Adipose tissue (tissue), 3 donors: Measurements from ENCODE around the gene CENPP. TPM values are rescaled to one million over a fixed set of nuclear protein-coding genes. Genes with fewer than 3 reads are reported as not detected.

Source experiments
- H3K27ac ChIP-seq: one replicate; pipeline ENCODE4 v1.5.1; 2013; ENCODE audit warnings: low read depth, low read length
- WGBS, 3 donors: extraction: QIAGEN DNeasy Blood & Tissue Kit; methylation state at CpG; one replicate each; pipeline ENCODE4 v1.1.7; 2013; 5-methylcytosine and 5-hydroxymethylcytosine counted together
- polyA plus RNA-seq, 3 donors: library from polyadenylated mRNA; stranded (reverse); fragments of 200-250 nt; gene quantifications; one replicate each; pipeline ENCODE4 v1.2.3, GENCODE V29; 2013
- donor health status: healthy with polysubstance abuse.
- donor health status: Bipolar disorder and iron deficiency.
- donor health status: healthy.

Gene CENPP
- polyA plus RNA-seq, 3 donors: 1.3 to 2.2 (median 1.5) TPM

- WGBS, 3 donors: 96 to 99% (median 98%) methylated on average over 6 of the region's 6 CpGs
- no peak overlapping the region for H3K27ac ChIP-seq
Measured at GRCh38 chr9:92650296-92650695, 324.5 kb downstream of the CENPP start.

DNA sequence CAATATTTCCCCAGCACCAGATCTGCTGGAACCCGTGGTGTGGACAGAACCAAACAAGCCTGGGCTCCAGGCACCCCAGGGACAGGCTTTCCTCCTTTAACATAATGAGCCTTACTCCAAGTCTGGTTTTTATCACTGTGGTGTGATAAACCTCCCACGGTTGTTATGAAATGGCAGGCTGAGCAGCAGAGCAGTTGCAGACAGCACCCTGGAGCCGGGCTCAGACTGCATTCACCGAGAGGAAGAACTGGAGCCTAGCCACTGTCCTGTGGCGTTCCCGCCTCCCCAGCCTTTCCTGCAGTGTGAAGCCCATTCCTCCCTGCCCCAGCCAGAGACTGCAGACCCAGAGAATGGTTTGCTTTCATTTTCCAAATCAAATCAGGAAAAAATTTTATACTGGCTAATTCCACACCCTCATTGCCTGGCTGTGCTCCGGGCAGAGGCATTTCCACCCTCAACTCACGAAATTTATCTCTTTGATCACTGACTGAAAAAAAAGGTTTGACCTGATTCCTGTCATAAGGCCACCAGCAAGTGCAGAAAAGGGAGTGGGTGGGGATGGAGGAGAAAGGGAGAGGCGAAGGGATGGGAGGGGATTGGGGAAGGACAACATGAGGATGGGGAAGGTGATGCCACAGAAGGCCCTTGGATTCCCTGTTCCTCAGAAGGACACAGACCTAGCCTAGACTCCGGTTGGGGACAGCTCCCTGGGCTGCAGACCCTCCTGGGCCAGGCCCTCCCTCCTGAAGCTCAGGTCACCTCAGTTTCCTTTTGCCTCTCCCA is 325.3 kb downstream of the CENPP start:
- WGBS, 3 donors: 54 to 75% (median 65%) methylated on average over 10 of the region's 10 CpGs
- H3K27ac ChIP-seq: no peak overlapping the region

GRCh38 chr9:92652461-92652860 is 326.7 kb downstream of the CENPP start:
- WGBS, 3 donors: 38 to 59% (median 53%) methylated on average over 1 of the region's 1 CpG
- H3K27ac ChIP-seq: no peak overlapping the region

DNA sequence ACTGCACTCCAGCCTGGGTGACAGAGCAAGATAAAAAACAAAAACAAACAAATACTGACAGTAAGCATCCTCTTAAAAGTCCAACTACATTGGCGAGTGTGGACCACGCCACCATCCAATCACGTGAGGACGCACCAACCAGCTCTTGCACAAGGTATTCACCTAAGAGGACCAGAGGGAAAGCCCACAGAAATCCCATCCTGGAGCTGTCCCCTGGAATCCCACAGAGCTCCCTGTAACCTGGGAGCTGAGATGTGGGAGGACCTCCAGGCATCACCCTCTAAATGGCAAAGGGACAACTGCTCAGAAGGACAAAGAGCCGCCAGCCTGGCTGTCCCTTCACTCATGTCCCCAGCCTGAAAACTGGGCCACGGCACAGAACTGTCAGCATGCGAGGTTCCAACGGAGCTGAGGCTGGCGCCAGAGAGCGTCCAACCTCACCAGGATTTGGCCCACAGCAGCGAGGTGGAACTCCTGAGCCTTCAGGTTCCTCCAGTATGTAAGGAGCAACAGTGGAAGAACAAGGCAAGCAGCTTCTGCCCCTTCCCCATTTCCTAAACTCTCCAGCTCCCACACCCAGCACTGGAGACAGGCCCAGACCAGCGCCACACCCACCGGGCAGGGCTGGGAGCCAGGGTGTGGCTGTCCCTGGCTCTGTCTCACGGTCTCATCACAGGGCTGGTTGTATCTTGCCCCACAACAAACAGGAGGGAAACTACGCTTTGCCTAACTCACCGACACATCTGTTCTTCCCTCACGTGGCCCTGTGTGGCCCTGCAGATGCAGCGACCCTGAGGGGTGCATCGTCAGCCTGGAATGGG is 328.9 kb downstream of the CENPP start:
- no peak overlapping the region for H3K27ac ChIP-seq

DNA sequence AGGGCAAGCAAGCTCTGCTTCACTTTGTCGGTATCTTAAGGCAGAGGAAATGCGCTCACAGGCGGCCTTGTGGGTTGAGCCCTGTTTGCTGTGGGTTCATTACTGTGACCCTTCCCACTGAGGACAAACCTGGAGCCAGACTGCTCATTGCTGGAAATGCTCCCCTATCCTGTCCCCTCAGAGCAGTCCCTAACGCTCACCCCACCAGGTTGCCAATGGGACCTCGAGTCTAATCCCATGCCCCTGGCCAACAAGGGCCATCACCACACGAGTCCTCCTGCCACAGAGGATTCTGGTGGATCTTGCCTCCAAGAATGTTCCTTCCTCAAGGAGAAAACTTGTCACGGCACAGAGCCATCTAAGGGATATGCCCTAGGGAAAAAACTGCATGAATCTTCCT is 329.6 kb downstream of the CENPP start:
- WGBS, 3 donors: 91 to 95% (median 91%) methylated on average over 7 of the region's 7 CpGs
- H3K27ac ChIP-seq: no peak overlapping the region

More for the DNA sequence above, 328.9 kb downstream of the CENPP start:
- WGBS, 3 donors: 85 to 94% (median 87%) methylated on average over 19 of the region's 19 CpGs

DNA sequence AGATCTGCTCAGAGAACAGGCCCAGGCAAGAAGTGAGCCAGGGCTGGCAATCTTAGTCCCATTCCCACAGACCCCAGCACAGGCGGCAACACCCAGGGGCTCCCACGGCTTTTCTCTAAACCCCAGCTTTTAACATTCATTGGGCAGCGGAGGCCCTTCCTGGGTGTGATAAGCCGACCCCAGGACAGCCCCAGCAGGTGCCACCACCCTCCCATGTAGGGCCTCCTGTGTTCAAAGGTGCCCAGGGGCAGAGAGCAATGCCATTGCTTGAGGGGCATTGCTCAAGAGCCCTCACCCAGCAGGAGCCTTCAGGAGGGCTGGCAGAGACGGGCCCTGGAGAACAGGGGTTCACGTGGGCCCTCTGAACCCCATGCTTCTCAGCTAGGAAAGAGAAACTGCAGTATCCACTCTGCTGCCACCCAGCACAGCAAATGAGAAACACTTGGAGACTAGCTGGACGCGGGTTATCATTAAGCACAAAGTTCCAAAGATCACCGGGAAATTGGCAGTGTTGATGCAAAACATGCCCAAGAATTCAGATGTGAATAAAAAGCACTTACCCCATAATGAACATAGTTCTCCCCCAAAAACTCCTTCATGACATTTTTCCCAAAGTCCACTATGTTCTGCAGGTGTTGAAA is 330.3 kb downstream of the CENPP start:
- H3K27ac ChIP-seq: no peak overlapping the region
- 86 to 91% (median 90%) methylated on average over 9 of the region's 9 CpGs for WGBS, 3 donors

DNA sequence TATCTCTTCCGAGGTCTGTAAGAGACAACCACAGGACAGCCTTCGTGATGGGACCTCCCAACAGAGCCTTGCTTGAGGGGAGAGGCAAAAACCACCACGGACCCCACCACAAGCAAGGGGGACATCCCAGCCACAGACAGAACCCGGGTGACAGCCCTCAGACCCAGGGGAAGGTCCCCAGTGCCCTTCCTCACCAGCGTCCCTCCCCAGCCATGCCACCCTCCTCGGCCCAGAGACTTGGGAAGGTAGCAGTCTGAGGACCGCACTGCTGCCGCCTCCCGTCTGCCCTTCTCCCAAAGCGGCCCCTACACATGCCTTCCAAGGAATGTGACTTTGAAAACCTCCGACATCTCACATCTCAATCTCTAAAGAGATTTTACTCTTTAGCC is 330.8 kb downstream of the CENPP start:
- H3K27ac ChIP-seq: no peak overlapping the region
- 89 to 92% (median 92%) methylated on average over 11 of the region's 11 CpGs for WGBS, 3 donors

GRCh38 chr9:92657296-92658094 is 331.7 kb downstream of the CENPP start:
- H3K27ac ChIP-seq: no peak overlapping the region
- WGBS, 3 donors: 94 to 95% (median 95%) methylated on average over 17 of the region's 17 CpGs

GRCh38 chr9:92658176-92658575 is 332.4 kb downstream of the CENPP start:
- 94 to 97% (median 96%) methylated on average over 7 of the region's 7 CpGs for WGBS, 3 donors

GRCh38 chr9:92658611-92659010 is 332.9 kb downstream of the CENPP start:
- no peak overlapping the region for H3K27ac ChIP-seq
- WGBS, 3 donors: 97 to 98% (median 97%) methylated on average over 4 of the region's 4 CpGs

More at GRCh38 chr9:92658176-92658575, 332.4 kb downstream of the CENPP start:
- H3K27ac ChIP-seq: no peak overlapping the region

DNA sequence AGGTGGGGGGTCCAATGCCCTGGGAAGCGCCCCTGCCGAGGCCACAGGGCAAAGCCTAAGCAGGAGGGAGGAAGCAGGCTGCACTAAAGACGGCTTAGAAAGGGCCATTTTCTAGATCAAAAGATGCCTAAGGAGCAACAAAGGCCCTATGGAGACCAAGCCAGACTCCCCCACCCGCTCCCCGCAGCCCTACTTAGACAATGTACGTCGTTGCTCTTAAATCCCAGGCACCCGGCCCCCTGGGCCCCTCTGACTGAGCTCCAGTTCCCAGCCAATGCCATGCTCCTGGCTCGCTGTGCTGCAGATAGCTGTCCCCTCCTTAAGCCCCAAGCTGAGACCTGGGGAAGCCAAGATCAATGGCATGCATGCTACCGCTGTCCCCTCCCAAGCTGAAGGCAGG is 333.8 kb downstream of the CENPP start:
- 77 to 89% (median 87%) methylated on average over 10 of the region's 10 CpGs for WGBS, 3 donors
- H3K27ac ChIP-seq: no peak overlapping the region

DNA sequence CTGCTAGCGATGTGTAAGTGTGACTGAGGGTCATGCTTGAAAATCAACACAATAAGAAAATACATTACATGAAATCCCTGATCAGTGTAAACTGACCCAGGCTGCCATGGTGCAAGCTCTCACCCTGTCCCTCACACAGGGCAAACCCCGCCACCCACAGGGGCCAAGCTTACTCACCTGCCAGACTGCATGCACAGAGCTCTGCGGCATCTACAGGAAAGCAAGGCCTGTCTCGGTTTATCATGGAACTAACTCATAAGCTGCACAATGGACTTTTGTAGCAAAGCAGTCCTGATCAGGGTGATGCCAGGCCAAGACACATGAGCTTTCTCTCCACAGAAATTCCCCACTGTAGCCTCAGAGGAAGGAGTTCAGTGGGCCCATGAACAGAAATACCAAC is 334.5 kb downstream of the CENPP start:
- WGBS, 3 donors: 84 to 94% (median 89%) methylated on average over 4 of the region's 4 CpGs
- no peak overlapping the region for H3K27ac ChIP-seq

DNA sequence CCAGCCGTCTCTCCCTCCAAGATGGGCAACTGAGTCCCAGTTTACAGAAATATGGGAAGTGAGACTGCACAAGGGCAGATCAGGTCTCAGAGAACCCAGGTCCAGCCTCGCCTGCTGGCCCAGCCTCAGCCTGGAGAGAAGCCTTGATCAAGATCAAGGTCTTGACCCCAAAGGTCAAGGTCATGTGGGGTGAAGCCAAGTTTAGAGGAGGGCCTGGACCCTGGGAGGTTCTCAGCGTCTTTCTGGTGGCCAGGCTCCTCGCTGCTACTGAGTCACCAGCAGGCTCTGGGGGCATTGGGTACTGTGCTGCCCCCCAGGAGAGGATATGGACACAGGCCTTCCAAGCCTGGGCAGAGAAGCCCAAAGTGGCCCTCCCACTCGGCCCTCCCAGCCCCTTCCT is 335.4 kb downstream of the CENPP start:
- no peak overlapping the region for H3K27ac ChIP-seq
- 84 to 96% (median 85%) methylated on average over 5 of the region's 5 CpGs for WGBS, 3 donors

DNA sequence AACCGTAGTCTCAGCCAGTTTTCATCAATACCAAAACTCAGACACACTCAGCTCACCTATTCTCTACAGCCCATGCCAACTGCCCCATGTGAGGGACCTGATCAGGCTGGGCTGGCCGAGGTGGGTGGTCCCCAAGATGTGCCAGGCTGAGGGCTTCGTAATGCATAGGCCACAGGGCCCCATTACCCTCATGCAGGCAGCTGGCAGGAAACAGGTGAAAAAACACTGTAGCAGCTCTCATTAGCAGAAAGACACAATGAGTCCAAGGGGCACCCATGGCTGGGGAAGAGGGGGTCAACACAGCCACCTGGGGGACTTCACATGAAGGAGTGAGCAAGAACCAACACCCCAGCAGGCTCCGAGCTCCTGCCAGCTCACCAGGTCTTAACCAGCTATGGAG is 336.0 kb downstream of the CENPP start:
- no peak overlapping the region for H3K27ac ChIP-seq
- 81 to 93% (median 91%) methylated on average over 4 of the region's 4 CpGs for WGBS, 3 donors

GRCh38 chr9:92663126-92663525 is 337.4 kb downstream of the CENPP start:
- 97 to 98% (median 98%) methylated on average over 3 of the region's 3 CpGs for WGBS, 3 donors
- H3K27ac ChIP-seq: no peak overlapping the region

DNA sequence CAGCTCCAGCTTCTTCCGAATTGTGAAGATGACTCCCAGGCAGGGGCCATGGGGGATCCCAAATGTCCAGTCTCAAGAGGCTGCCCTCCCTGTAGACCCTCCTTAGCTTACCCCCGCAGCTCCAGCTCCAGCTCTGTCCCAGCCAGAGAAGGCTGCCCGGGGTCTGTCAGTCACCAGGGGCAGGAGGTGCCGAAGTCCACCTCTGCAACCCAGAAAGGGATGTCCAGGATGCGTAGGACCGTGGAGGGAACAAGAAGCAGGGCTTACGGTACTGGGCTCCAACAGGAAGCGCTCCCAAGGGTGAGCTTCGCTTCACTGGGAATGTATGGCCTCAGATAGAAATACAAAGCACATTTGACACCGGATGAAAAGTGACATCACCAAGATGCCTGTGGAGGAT is 338.2 kb downstream of the CENPP start:
- no peak overlapping the region for H3K27ac ChIP-seq
- WGBS, 3 donors: 90 to 92% (median 91%) methylated on average over 10 of the region's 10 CpGs

DNA sequence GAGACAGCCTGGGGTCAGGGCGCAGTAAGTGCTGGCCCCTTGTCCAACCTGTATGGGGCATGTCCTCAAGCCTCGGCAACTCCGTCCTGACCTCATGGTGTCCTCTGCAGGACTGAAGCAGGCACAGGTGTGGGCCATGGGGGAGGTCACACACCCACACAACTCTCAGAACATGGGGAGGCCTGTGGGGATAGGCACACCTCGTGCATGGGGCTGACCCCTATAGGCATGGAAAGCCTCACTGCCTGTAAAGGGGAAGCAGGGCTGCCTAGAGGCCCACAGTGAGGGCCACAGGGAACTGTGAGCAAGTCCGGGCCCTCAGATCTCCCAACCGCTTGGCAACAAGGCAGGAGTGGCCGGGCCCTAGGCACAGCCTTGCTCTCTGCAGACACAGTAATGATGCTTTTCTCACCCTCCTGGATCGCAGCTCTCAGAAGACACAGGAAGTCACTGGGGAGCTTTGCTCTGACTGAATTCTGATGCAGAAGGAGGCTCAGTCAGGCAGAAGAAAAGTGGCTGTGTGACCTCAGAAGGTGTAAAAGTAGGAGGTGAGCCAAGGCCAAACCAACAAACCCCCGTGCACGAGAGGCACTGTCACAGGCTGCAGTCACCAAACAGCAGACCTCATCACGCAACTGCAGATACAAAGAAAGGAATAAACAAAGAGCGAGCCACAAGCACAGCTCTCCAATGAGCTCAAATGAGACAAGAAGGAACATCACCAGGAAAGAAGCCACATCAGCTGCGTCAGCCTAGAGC is 338.8 kb downstream of the CENPP start:
- no peak overlapping the region for H3K27ac ChIP-seq
- 69 to 82% (median 78%) methylated on average over 13 of the region's 13 CpGs for WGBS, 3 donors

DNA sequence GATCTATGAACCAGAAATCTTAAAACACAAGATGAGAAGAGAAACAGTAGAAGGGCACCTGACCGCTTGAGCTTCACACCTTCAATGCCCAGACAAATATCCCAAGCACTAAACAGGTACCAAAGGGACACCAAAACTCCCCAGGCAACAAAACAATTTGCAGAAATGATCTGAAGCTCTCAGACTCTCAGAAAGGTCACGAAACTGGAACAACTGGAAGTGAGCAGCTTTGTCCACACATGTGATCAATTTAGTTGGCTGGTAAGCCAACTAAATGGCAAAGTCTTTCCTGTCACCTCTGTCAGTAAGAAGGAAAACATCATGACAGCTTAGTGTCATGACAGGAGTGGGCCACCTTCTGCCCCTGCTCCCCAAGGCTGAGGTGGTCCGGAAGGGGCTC is 340.1 kb downstream of the CENPP start:
- 70 to 96% (median 89%) methylated on average over 3 of the region's 3 CpGs for WGBS, 3 donors
- no peak overlapping the region for H3K27ac ChIP-seq
